HG03097 (cell line): ENCODE measurements around the gene RASSF1.

Experiments
- ATAC-seq: cut with Tn5 transposase; IDR thresholded peaks from one replicate; pipeline ENCODE4 v1.9.1; 2021; ENCODE audit not compliant: unreplicated experiment, low FRiP score

RASSF1 gene

GRCh38 chr3:50345586-50346234 lies 5.1 kb upstream of the RASSF1 start, which contains the start of gene ZMYND10:
Gene ZMYND10 (minus strand): TSS chr3:50345732. CDS start chr3:50345579, 153 bp downstream.
- no peak for ATAC-seq

GRCh38 chr3:50345008-50345407 lies 4.4 kb upstream of the RASSF1 start:
- ATAC-seq: no peak

GRCh38 chr3:50342813-50343633 lies 2.4 kb upstream of the RASSF1 start:
- ATAC-seq: no peak

GRCh38 chr3:50341996-50342650 lies 1.5 kb upstream of the RASSF1 start:
- no peak for ATAC-seq

GRCh38 chr3:50341537-50341936 lies 901 bp upstream of the RASSF1 start:
- ATAC-seq: no peak

- ATAC-seq: no peak
Measured at GRCh38 chr3:50340147-50340447, 539 bp downstream of the RASSF1 start.

GRCh38 chr3:50339485-50340146 lies 1.0 kb downstream of the RASSF1 start:
- no peak for ATAC-seq

GRCh38 chr3:50338965-50339364 lies 1.7 kb downstream of the RASSF1 start:
- no peak for ATAC-seq

GRCh38 chr3:50337175-50337861 lies 3.3 kb downstream of the RASSF1 start:
- peak; percentile 74 for ATAC-seq

GRCh38 chr3:50336452-50337174 lies 4.0 kb downstream of the RASSF1 start:
- ATAC-seq: no peak

- no peak for ATAC-seq
Measured at GRCh38 chr3:50334339-50335075, 6.1 kb downstream of the RASSF1 start.

- ATAC-seq: no peak
Measured at GRCh38 chr3:50333744-50334328, 6.8 kb downstream of the RASSF1 start.

GRCh38 chr3:50331364-50331907 lies 9.2 kb downstream of the RASSF1 start:
- ATAC-seq: no peak

GRCh38 chr3:50330330-50330729 lies 10.3 kb downstream of the RASSF1 start:
- no peak for ATAC-seq

GRCh38 chr3:50327943-50328691 lies 12.5 kb downstream of the RASSF1 start, which contains the start of gene TUSC2:
Gene TUSC2 (minus strand): TSS chr3:50328223. CDS start chr3:50328099, 124 bp downstream.
- ATAC-seq: peak; percentile 60

GRCh38 chr3:50327129-50327528 lies 13.5 kb downstream of the RASSF1 start:
- ATAC-seq: no peak

GRCh38 chr3:50326182-50326541 lies 14.5 kb downstream of the RASSF1 start:
- no peak for ATAC-seq
